Esophagus squamous epithelium (tissue), 5 donors: ENCODE measurements around the gene UBL4A. TPM values are rescaled to one million over a fixed set of nuclear protein-coding genes. Genes with fewer than 3 reads are reported as not detected.

ENCODE experiments used
- DNase-seq: peaks from one replicate; lab custom pipeline; 2025; lab: John Stamatoyannopoulos, UW
- H3K27ac ChIP-seq, 4 donors: fragments of 200-600 bp; sonication (generic); one replicate each; pipeline ENCODE4 v1.5.1; 2016 to 2019; ENCODE audit warnings: mild to moderate bottlenecking in 1 of 4
- H3K27me3 ChIP-seq, 4 donors: fragments of 200-600 bp; sonication (generic); 1 replicate in 3 of 4; 2 replicates in 1 of 4; pipeline versions ENCODE4 v1.5.1 to v1.6.0; 2017 to 2021; ENCODE audit warnings: antibody characterized with exemption in 1 of 4
- H3K36me3 ChIP-seq, 3 donors: fragments of 200-600 bp; sonication (generic); one replicate each; pipeline ENCODE4 v1.5.1; 2016 to 2019
- H3K4me1 ChIP-seq, 3 donors: fragments of 200-600 bp; sonication (generic); one replicate each; pipeline ENCODE4 v1.5.1; 2017 to 2019
- H3K4me3 ChIP-seq, 4 donors: fragments of 200-600 bp; sonication (generic); 1 replicate in 3 of 4; 2 replicates in 1 of 4; pipeline ENCODE4 v1.5.1; 2016 to 2019; ENCODE audit warnings: mild to moderate bottlenecking in 2 of 4, moderate library complexity in 1 of 4
- H3K9me3 ChIP-seq, 3 donors: fragments of 200-600 bp; sonication (generic); one replicate each; pipeline ENCODE4 v1.5.1; 2016 to 2019
- CTCF ChIP-seq, 6 experiments: fragments of 450-650 bp in 4 of 6; fragments of 200-600 bp in 2 of 6; sonication (generic) in 2 of 6; IDR thresholded peaks; one replicate each; pipeline ENCODE4 v1.5.1; 2016 to 2019; ENCODE audit warnings: antibody characterized with exemption in 6 of 6, mild to moderate bottlenecking in 4 of 6, moderate library complexity in 4 of 6
- POLR2A ChIP-seq, 4 donors: fragments of 450-650 bp; IDR thresholded peaks; one replicate each; pipeline ENCODE4 v1.6.1; 2017; ENCODE audit warnings: antibody characterized with exemption in 4 of 4, mild to moderate bottlenecking in 4 of 4, moderate library complexity in 3 of 4
- WGBS, 2 donors: methylation state at CpG; one replicate each; pipeline ENCODE4 v1.1.5; 2018; 5-methylcytosine and 5-hydroxymethylcytosine counted together
- intact Hi-C: fragments of 100-400 bp; cut with DNase I; formaldehyde crosslinking; loops from one replicate; pipeline ENCODE4 v1.15.0; 2022
- total RNA-seq, 4 donors: library from RNA; depleted of rRNA; stranded (reverse); fragments of >200 nt; gene quantifications; one replicate each; pipeline ENCODE4 v1.1.0, GENCODE V29; 2016
- donor health status: DM: yes; HTN: yes; CAD: no.

Gene UBL4A
- total RNA-seq, 4 donors from 2014 or later = 32.9 to 41.1 (median 38.2) TPM

GRCh38 chrX:154488336-154489075, 2.1 kb upstream of the UBL4A start:
- DNase-seq = no peak
- intact Hi-C loops = no loop called here
- 81 to 95% methylated on average over 4 to 12 of the region's 20 CpGs for WGBS, 2 donors
- TF ChIP-seq POLR2A (IDR thresholded peaks at IDR 0.05) (no peak), CTCF (IDR thresholded peaks at IDR 0.05) (no peak)
- Histone ChIP-seq H3K27ac (peak overlapping the region; percentile 91 to 99 (median 97)), H3K4me1 (peaks cover 11 to 60% (median 14%) of the 10 kb centered on the region in 3 donors), H3K27me3 (no peaks in the 10 kb centered on the region), H3K4me3 (no peak overlapping the region), H3K9me3 (no peaks in the 10 kb centered on the region), H3K36me3 (peaks cover 0 to 25% (median 0%) of the 10 kb centered on the region in 3 donors)

GRCh38 chrX:154487518-154488290, 1.3 kb upstream of the UBL4A start:
- DNase-seq = no peak
- Histone ChIP-seq H3K27ac (peak overlapping the region in 3 of 4 donors; percentile 89 to 92 (median 92)), H3K36me3 (peaks cover 0 to 27% (median 0%) of the 10 kb centered on the region in 3 donors), H3K27me3 (no peaks in the 10 kb centered on the region), H3K9me3 (no peaks in the 10 kb centered on the region), H3K4me3 (peak overlapping the region in 1 of 4 donors; percentile 85), H3K4me1 (peaks cover 11 to 60% (median 14%) of the 10 kb centered on the region in 3 donors)
- intact Hi-C loops = no loop called here
- 91 to 95% methylated on average over 7 to 28 of the region's 28 CpGs for WGBS, 2 donors
- TF ChIP-seq CTCF (IDR thresholded peaks at IDR 0.05) (no peak), POLR2A (IDR thresholded peaks at IDR 0.05) (no peak)

- DNase-seq = no peak
- Histone ChIP-seq H3K9me3 (no peaks in the 10 kb centered on the region), H3K36me3 (peaks cover 0 to 27% (median 0%) of the 10 kb centered on the region in 3 donors), H3K4me1 (peaks cover 11 to 56% (median 14%) of the 10 kb centered on the region in 3 donors), H3K27me3 (no peaks in the 10 kb centered on the region), H3K4me3 (peak overlapping the region; percentile 59 to 85 (median 72)), H3K27ac (peak overlapping the region; percentile 84 to 92 (median 92))
- TF ChIP-seq POLR2A (IDR thresholded peaks at IDR 0.05) (no peak), CTCF (IDR thresholded peaks at IDR 0.05) (no peak)
- WGBS, 2 donors = no CpG with 5 or more reads among the region's 35 CpGs
- intact Hi-C loops = no loop called here
These were observed 391 bp downstream of the UBL4A start for GRCh38 chrX:154486052-154486395.

GRCh38 chrX:154485150-154486051, 1.0 kb downstream of the UBL4A start:
- intact Hi-C loops = no loop called here
- Histone ChIP-seq H3K9me3 (no peaks in the 10 kb centered on the region), H3K36me3 (peaks cover 0 to 27% (median 0%) of the 10 kb centered on the region in 3 donors), H3K4me3 (peak overlapping the region; percentile 59 to 85 (median 72)), H3K27ac (peak overlapping the region; percentile 84 to 92 (median 92)), H3K27me3 (no peaks in the 10 kb centered on the region), H3K4me1 (peaks cover 11 to 54% (median 14%) of the 10 kb centered on the region in 3 donors)
- DNase-seq = no peak
- WGBS, 2 donors = 78% methylated on average over 15 of the region's 35 CpGs; no CpG with 5 or more reads in 1 of the 2 donors
- no peak for TF ChIP-seq POLR2A (IDR thresholded peaks at IDR 0.05)
- TF ChIP-seq CTCF (IDR thresholded peaks at IDR 0.05) = no peak
